Measurements from ENCODE around the gene AOAH. TPM values are rescaled to one million over a fixed set of nuclear protein-coding genes. Genes with fewer than 3 reads are reported as not detected.

Gene AOAH
- total RNA-seq, 1 experiment from 2014 or later, result 0.39 TPM

GRCh38 chr7:36735172-36735571, 10.9 kb upstream of the AOAH start:
- H3K4me1 ChIP-seq (ENCODE audit: insufficient read depth, low read length), result peaks cover 8% of the 10 kb centered on the region; the same call in 1 of the 2 replicates
- no peak overlapping the region for H2AFZ ChIP-seq (ENCODE audit: low read length)
- no peaks in the 10 kb centered on the region for H4K20me1 ChIP-seq (ENCODE audit: control insufficient read depth, insufficient read depth, insufficient read length)
- no peak overlapping the region for H3K4ac ChIP-seq (ENCODE audit: low read depth, low read length)
- H2BK12ac ChIP-seq (ENCODE audit: insufficient read length, low read depth, low read length), result no peak overlapping the region
- H3K14ac ChIP-seq (ENCODE audit: insufficient read depth, low read length), result no peak overlapping the region
- H3K27ac ChIP-seq (ENCODE audit: insufficient read length, low read depth, low read length), result no peak overlapping the region
- no peak for TF ChIP-seq CTCF (conservative IDR thresholded peaks at IDR 0.05)
- Mint-ChIP-seq H3K9me3 (peaks cover 0 to 1% of the 10 kb centered on the region in 2 experiments; a peak in 1 of 5 replicates), H3K27ac (no peak overlapping the region), H3K27me3 (ENCODE audit: low read depth) (no peaks in the 10 kb centered on the region), H3K36me3 (ENCODE audit: insufficient read depth in 1 of 3, low read depth in 3 of 3) (0 out of 7 replicates have a peak, but pooled peaks cover 0 to 4% (median 0%) of the 10 kb centered on the region in 3 experiments), H3K4me1 (peaks cover 6 to 13% of the 10 kb centered on the region in 2 experiments; a peak in 3 of 4 replicates), H3K4me3 (no peak overlapping the region)
- no peak overlapping the region for H3K9ac ChIP-seq (ENCODE audit: extremely low read depth, insufficient read length, low read length)
- no peak for DNase-seq
- H2BK15ac ChIP-seq (ENCODE audit: low read depth, low read length), result no peak overlapping the region
- no peak overlapping the region for H2AK5ac ChIP-seq (ENCODE audit: insufficient read length, low read length)
- no peak overlapping the region for H3T11ph ChIP-seq (ENCODE audit: low read length)
- no peaks in the 10 kb centered on the region for H3K27me3 ChIP-seq (ENCODE audit: insufficient read depth, low read length)
- no CpG with 5 or more reads among the region's 2 CpGs for WGBS (ENCODE audit: extremely low coverage, insufficient read length, low lambda C conversion rate)
- no peak overlapping the region for H3K18ac ChIP-seq (ENCODE audit: insufficient read length, low read depth, low read length)
- H3K23me2 ChIP-seq (ENCODE audit: insufficient read length, low read depth, low read length, poor library complexity, severe bottlenecking), result no peaks in the 10 kb centered on the region
- H3K56ac ChIP-seq (ENCODE audit: insufficient read length, low read depth, low read length), result no peak overlapping the region
- no peaks in the 10 kb centered on the region for H3K79me1 ChIP-seq (ENCODE audit: insufficient read depth, low read depth, low read length, poor library complexity, severe bottlenecking)
- H4K8ac ChIP-seq (replicated peaks; ENCODE audit: insufficient read length, low read depth, low read length), result no peak overlapping the region
- no peak overlapping the region for H2BK5ac ChIP-seq (ENCODE audit: insufficient read length, low read length)
- no peak overlapping the region for H4K5ac ChIP-seq (ENCODE audit: insufficient read length, low read depth, low read length)
- H3K23ac ChIP-seq (ENCODE audit: insufficient read length, low read depth, low read length), result no peak overlapping the region
- H3K79me2 ChIP-seq (ENCODE audit: insufficient read depth, low read length), result no peaks in the 10 kb centered on the region
- no peak overlapping the region for H4K91ac ChIP-seq (ENCODE audit: insufficient read length, low read depth, low read length)
- H2BK120ac ChIP-seq (ENCODE audit: low read depth, low read length, poor library complexity, severe bottlenecking), result no peak overlapping the region
- H2BK20ac ChIP-seq (ENCODE audit: low read depth, low read length, poor library complexity, severe bottlenecking), result no peak overlapping the region
- H3K9me3 ChIP-seq (ENCODE audit: control insufficient read depth, low read depth, low read length), result no peaks in the 10 kb centered on the region
- H3K4me2 ChIP-seq (ENCODE audit: insufficient read depth, insufficient read length, low read length), result no peak overlapping the region

Data from H9 (cell line).